ENCODE measurements around the gene INSL3.
"Not testable (repeated sequence)": the region's sequence is repeated elsewhere in the genome, so short reads cannot be mapped to it uniquely, and the experiment has no call there.

INSL3 gene

GRCh38 chr19:17778968-17779929, 42.1 kb downstream of the INSL3 start:
- peak overlapping the region; percentile 39 for H3K4me3 ChIP-seq (ENCODE audit: low read depth, low read length)
- TF ChIP-seq CTCF (conservative IDR thresholded peaks at IDR 0.05; ENCODE audit: low read depth, low read length), result no peak
- DNase-seq (ENCODE audit: low read depth), result peak; percentile 65

GRCh38 chr19:17778251-17778967, 42.9 kb downstream of the INSL3 start:
- peak; percentile 68 for DNase-seq (ENCODE audit: low read depth)
- no peak for TF ChIP-seq CTCF (conservative IDR thresholded peaks at IDR 0.05; ENCODE audit: low read depth, low read length)
- H3K4me3 ChIP-seq (ENCODE audit: low read depth, low read length), result peak overlapping the region; percentile 39

GRCh38 chr19:17777840-17778239, 43.5 kb downstream of the INSL3 start:
- H3K4me3 ChIP-seq (ENCODE audit: low read depth, low read length); DNase-seq (ENCODE audit: low read depth): not testable (repeated sequence)

- no peak for TF ChIP-seq CTCF (conservative IDR thresholded peaks at IDR 0.05; ENCODE audit: low read depth, low read length)
- peak; percentile 46 for DNase-seq (ENCODE audit: low read depth)
- H3K4me3 ChIP-seq (ENCODE audit: low read depth, low read length), result no peak overlapping the region
These were observed 45.1 kb downstream of the INSL3 start for GRCh38 chr19:17775991-17776803.

GRCh38 chr19:17775245-17775927, 45.9 kb downstream of the INSL3 start:
- peak; percentile 79 for TF ChIP-seq CTCF (conservative IDR thresholded peaks at IDR 0.05; ENCODE audit: low read depth, low read length)
- H3K4me3 ChIP-seq (ENCODE audit: low read depth, low read length), result no peak overlapping the region
- peak; percentile 52 for DNase-seq (ENCODE audit: low read depth)

- no peak overlapping the region for H3K4me3 ChIP-seq (ENCODE audit: low read depth, low read length)
- no peak for TF ChIP-seq CTCF (conservative IDR thresholded peaks at IDR 0.05; ENCODE audit: low read depth, low read length)
- peak; percentile 43 for DNase-seq (ENCODE audit: low read depth)
These were observed 49.1 kb downstream of the INSL3 start for GRCh38 chr19:17772172-17772571.

Data from choroid plexus epithelial cell (primary cell).